Measurements from ENCODE around the gene C17orf67.

C17orf67 gene

GRCh38 chr17:56795221-56795865 is 38.4 kb downstream of the C17orf67 start:
- no peaks in the 10 kb centered on the region for H3K9me3 ChIP-seq (ENCODE audit: insufficient read depth, low read length)
- no peak overlapping the region for H3K27ac ChIP-seq (ENCODE audit: low read depth, low read length)
- no peak overlapping the region for H3K4me2 ChIP-seq (ENCODE audit: low read depth, low read length, poor library complexity, severe bottlenecking)
- H4K20me1 ChIP-seq (ENCODE audit: low read depth, low read length), result no peaks in the 10 kb centered on the region
- H3K9ac ChIP-seq (ENCODE audit: low read length), result no peak overlapping the region
- no peaks in the 10 kb centered on the region for H3K27me3 ChIP-seq (ENCODE audit: low read length)
- H2AFZ ChIP-seq (ENCODE audit: low read depth, low read length, severe bottlenecking), result no peak overlapping the region
- no peaks in the 10 kb centered on the region for H3K9me2 ChIP-seq (replicated peaks; ENCODE audit: insufficient read depth, low read length)
- H3K79me2 ChIP-seq (ENCODE audit: insufficient read depth, low read length), result no peaks in the 10 kb centered on the region
- TF ChIP-seq EZH2phosphoT487 (conservative IDR thresholded peaks at IDR 0.05; ENCODE audit: low read length) (no peak), CTCF (IDR thresholded peaks at IDR 0.05; ENCODE audit: insufficient read depth, low read length, poor library complexity, severe bottlenecking) (no peak)
- no peak overlapping the region for H3K4me3 ChIP-seq (ENCODE audit: insufficient read depth, low read length, poor library complexity, severe bottlenecking)
- no peaks in the 10 kb centered on the region for H3K36me3 ChIP-seq (ENCODE audit: low read length)
- H3F3A ChIP-seq (ENCODE audit: insufficient read depth), result no peaks in the 10 kb centered on the region

- no peak for TF ChIP-seq CTCF (IDR thresholded peaks at IDR 0.05; ENCODE audit: insufficient read depth, low read length, poor library complexity, severe bottlenecking)
- TF ChIP-seq EZH2phosphoT487 (conservative IDR thresholded peaks at IDR 0.05; ENCODE audit: low read length), result no peak
- Histone ChIP-seq H3K9me2 (replicated peaks; ENCODE audit: insufficient read depth, low read length) (no peaks in the 10 kb centered on the region), H4K20me1 (ENCODE audit: low read depth, low read length) (no peaks in the 10 kb centered on the region), H3F3A (ENCODE audit: insufficient read depth) (no peaks in the 10 kb centered on the region), H3K79me2 (ENCODE audit: insufficient read depth, low read length) (no peaks in the 10 kb centered on the region), H3K27me3 (ENCODE audit: low read length) (no peaks in the 10 kb centered on the region), H3K27ac (ENCODE audit: low read depth, low read length) (no peak overlapping the region), H3K4me3 (ENCODE audit: insufficient read depth, low read length, poor library complexity, severe bottlenecking) (no peak overlapping the region), H3K9me3 (ENCODE audit: insufficient read depth, low read length) (no peaks in the 10 kb centered on the region), H2AFZ (ENCODE audit: low read depth, low read length, severe bottlenecking) (no peak overlapping the region), H3K36me3 (ENCODE audit: low read length) (no peaks in the 10 kb centered on the region), H3K4me2 (ENCODE audit: low read depth, low read length, poor library complexity, severe bottlenecking) (no peak overlapping the region), H3K9ac (ENCODE audit: low read length) (no peak overlapping the region)
Observed at GRCh38 chr17:56793957-56794356, 39.8 kb downstream of the C17orf67 start.

DNA sequence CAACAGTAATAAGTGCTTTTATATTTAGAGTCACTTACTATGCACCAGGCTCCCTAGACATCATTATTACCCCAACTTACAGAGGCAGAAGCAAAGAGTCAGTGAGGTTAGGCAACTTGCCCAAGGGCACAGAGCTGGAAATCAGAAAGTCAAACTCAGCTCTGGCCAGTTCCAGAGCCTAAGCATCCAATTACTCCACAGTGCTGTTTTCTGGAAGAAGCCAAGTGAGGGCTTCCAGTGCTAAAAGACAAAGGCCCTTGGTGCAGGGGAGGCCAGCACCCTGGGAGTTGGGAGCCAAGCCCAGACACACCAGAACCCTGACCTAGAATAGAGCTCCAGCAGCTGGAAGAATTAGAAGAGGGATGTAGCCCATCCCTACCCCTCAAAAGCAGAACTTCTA is 40.2 kb downstream of the C17orf67 start:
- Histone ChIP-seq H3K9me2 (replicated peaks; ENCODE audit: insufficient read depth, low read length) (no peaks in the 10 kb centered on the region), H3K4me3 (ENCODE audit: insufficient read depth, low read length, poor library complexity, severe bottlenecking) (no peak overlapping the region), H3K9ac (ENCODE audit: low read length) (no peak overlapping the region), H3K36me3 (ENCODE audit: low read length) (no peaks in the 10 kb centered on the region), H2AFZ (ENCODE audit: low read depth, low read length, severe bottlenecking) (no peak overlapping the region), H3K4me2 (ENCODE audit: low read depth, low read length, poor library complexity, severe bottlenecking) (no peak overlapping the region), H3F3A (ENCODE audit: insufficient read depth) (no peaks in the 10 kb centered on the region), H3K27me3 (ENCODE audit: low read length) (no peaks in the 10 kb centered on the region), H3K9me3 (ENCODE audit: insufficient read depth, low read length) (no peaks in the 10 kb centered on the region), H3K79me2 (ENCODE audit: insufficient read depth, low read length) (no peaks in the 10 kb centered on the region), H3K27ac (ENCODE audit: low read depth, low read length) (no peak overlapping the region), H4K20me1 (ENCODE audit: low read depth, low read length) (no peaks in the 10 kb centered on the region)
- TF ChIP-seq CTCF (IDR thresholded peaks at IDR 0.05; ENCODE audit: insufficient read depth, low read length, poor library complexity, severe bottlenecking) (no peak), EZH2phosphoT487 (conservative IDR thresholded peaks at IDR 0.05; ENCODE audit: low read length) (no peak)
